Prostate gland (tissue), 2 donors: Measurements from ENCODE around the gene YPEL3.

Experiments used
- POLR2AphosphoS5 ChIP-seq: sonication (generic); formaldehyde crosslinking; IDR thresholded peaks from one replicate; pipeline ENCODE4 v1.6.1; 2017; ENCODE audit warnings: antibody characterized with exemption
- TF ChIP-seq, protein P1 (sequence below), 4 experiments: fragments of 200-600 bp in 2 of 4; fragments of 450-650 bp in 2 of 4; sonication (generic) in 2 of 4; IDR thresholded peaks; 1 replicate in 3 of 4; 2 replicates in 1 of 4; pipeline ENCODE4 v1.5.1; 2016 to 2019; ENCODE audit warnings: antibody characterized with exemption in 4 of 4, mild to moderate bottlenecking in 2 of 4, moderate library complexity in 2 of 4

DNA sequence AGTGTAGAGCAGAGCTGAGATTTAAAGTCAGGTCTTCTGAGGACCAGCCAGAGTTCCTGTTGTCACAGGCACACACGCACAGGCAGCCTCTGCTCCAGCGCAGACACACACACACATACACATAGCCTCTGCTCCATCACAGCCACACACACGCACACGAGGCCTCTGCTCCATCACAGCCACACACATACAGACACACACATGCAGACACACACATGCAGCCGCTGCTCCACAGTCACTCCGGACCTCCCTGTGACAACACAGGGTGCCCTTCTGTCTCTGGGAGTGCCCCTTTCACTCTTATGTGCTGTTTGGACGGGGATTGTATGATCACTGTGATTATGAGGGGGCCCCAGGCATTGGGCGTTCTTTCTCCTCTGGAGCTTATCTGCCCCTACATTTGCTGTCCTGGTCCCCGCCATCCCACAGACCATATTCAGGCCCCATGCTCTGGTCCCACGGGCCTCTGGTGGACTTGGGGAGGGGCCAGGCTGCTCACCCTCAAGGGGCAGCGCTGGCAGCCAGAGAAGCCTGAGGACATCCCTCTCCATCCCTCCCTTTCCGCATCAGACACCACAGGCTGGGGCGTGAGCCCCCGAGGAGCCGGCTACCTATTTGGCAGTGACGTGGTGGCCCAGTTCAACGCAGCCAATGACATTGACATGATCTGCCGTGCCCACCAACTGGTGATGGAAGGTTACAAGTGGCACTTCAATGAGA lies 11.8 kb downstream of the YPEL3 start:
- TF ChIP-seq, protein P1, sequence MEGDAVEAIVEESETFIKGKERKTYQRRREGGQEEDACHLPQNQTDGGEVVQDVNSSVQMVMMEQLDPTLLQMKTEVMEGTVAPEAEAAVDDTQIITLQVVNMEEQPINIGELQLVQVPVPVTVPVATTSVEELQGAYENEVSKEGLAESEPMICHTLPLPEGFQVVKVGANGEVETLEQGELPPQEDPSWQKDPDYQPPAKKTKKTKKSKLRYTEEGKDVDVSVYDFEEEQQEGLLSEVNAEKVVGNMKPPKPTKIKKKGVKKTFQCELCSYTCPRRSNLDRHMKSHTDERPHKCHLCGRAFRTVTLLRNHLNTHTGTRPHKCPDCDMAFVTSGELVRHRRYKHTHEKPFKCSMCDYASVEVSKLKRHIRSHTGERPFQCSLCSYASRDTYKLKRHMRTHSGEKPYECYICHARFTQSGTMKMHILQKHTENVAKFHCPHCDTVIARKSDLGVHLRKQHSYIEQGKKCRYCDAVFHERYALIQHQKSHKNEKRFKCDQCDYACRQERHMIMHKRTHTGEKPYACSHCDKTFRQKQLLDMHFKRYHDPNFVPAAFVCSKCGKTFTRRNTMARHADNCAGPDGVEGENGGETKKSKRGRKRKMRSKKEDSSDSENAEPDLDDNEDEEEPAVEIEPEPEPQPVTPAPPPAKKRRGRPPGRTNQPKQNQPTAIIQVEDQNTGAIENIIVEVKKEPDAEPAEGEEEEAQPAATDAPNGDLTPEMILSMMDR (IDR thresholded peaks at IDR 0.05) = no peak
- no peak for TF ChIP-seq POLR2AphosphoS5
